Measurements from ENCODE around the gene S100A3. TPM values are rescaled to one million over a fixed set of nuclear protein-coding genes. Genes with fewer than 3 reads are reported as not detected.

The S100A3 gene
- total RNA-seq, 2 experiments from 2014 or later = not detected

Other genes starting within 250 kb of the S100A3 start
- not detected for gene PGLYRP3, start 236.3 kb downstream of the S100A3 start, total RNA-seq
- gene PGLYRP4, start 200.4 kb downstream of the S100A3 start, total RNA-seq = not detected
- under 1 TPM in 1 of 2 experiments, not detected in 1; 0.55 TPM for gene S100A9, start 191.4 kb downstream of the S100A3 start, total RNA-seq
- gene S100A12, start 173.6 kb downstream of the S100A3 start, total RNA-seq = not detected
- gene S100A8, start 158.2 kb downstream of the S100A3 start, total RNA-seq = not detected
- gene S100A7A, start 132.7 kb downstream of the S100A3 start, total RNA-seq = not detected
- not detected for gene S100A7, start 88.6 kb downstream of the S100A3 start, total RNA-seq
- 100 to 1,000 TPM; 781 to 799 TPM for gene S100A6, start 13.3 kb downstream of the S100A3 start, total RNA-seq
- gene S100A5, start 8.3 kb downstream of the S100A3 start, total RNA-seq = 1 to 10 TPM; 2.2 to 4.7 TPM
- 1,000 to 10,000 TPM; 1,297 to 1,322 TPM for gene S100A4, start 3.5 kb downstream of the S100A3 start, total RNA-seq
- 1 to 10 TPM in 1 of 2 experiments, under 1 TPM in 1; 0.85 to 1.2 TPM for gene S100A2, start 16.6 kb upstream of the S100A3 start, total RNA-seq
- not detected for gene S100A16, start 63.9 kb upstream of the S100A3 start, total RNA-seq
- not detected for gene S100A14, start 67.1 kb upstream of the S100A3 start, total RNA-seq
- gene S100A13, start 78.2 kb upstream of the S100A3 start, total RNA-seq = 1 to 10 TPM; 6.1 TPM
- gene S100A1, start 79.2 kb upstream of the S100A3 start, total RNA-seq = not detected
- 10 to 100 TPM; 84.7 to 87.1 TPM for gene CHTOP, start 84.8 kb upstream of the S100A3 start, total RNA-seq
- gene SNAPIN, start 109.4 kb upstream of the S100A3 start, total RNA-seq = 10 to 100 TPM; 35.0 to 35.6 TPM
- gene ILF2, start 121.7 kb upstream of the S100A3 start, total RNA-seq = 100 to 1,000 TPM; 166 to 169 TPM
- not detected for gene NPR1, start 129.4 kb upstream of the S100A3 start, total RNA-seq
- 10 to 100 TPM; 46.9 to 50.5 TPM for gene INTS3, start 178.8 kb upstream of the S100A3 start, total RNA-seq
- 10 to 100 TPM; 24.9 to 25.3 TPM for gene SLC27A3, start 226.1 kb upstream of the S100A3 start, total RNA-seq